Measurements from ENCODE around the gene TAT.
"Not testable (repeated sequence)": the region's sequence is repeated elsewhere in the genome, so short reads cannot be mapped to it uniquely, and the experiment has no call there.

TAT gene

DNA sequence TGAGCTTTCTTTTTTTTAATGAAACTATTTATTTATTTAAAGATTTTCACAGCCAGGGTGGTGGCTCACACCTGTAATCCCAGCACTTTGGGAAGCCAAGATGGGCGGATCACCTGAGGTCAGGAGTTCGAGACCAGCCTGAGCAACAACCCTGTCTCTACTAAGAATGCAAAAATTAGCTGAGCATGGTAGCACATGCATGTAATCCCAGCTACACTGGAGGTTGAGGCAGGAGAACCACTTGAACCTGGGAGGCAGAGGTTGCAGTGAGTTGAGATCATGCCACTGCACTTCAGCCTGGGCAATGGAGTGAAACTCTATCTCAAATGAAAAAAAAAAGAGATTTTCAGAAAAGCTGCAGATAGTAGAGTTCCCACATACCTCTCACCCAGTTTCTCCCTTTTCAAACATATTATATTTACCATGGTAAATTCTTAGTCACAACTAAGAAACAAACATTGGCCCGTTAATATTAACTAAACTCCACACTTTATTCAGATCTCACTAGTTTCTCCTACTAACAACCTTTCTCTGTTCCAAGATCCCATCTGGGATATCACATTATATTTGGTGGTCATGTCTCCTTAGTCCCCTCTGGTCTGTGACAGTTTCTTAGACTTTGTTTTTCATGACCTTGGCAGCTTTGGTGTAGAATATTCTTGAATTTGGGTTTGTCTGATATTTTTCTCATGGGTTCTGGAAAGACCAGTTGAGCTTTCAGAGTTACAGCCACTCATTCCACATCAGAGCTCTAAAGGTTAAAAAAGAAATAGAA, 7.8 kb upstream of the TAT start:
- no peak for DNase-seq

- not testable (repeated sequence) for DNase-seq
These were observed 5.6 kb upstream of the TAT start for GRCh38 chr16:71582553-71582848.

DNA sequence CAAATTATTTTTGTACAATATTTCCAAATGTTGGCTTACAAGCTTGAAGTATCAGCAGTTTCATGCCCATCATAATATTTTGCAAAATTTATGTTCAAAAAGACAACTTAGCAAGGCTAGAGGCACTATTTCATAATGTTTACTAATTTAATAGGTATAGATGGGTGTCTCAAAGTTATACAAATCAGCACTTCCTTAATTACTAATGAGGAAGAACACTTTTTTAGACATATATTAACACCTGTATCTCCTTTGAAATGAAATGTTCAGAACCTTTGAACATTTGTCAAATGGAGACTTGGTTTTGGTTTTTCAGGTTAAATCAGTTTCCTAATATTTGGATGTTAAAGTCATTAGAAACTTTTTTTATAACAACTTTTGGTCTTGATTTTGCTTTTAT, 2.2 kb downstream of the TAT start:
- no peak for DNase-seq

GRCh38 chr16:71573387-71574094, 3.4 kb downstream of the TAT start:
- no peak for DNase-seq

- DNase-seq, result no peak
These were observed 4.3 kb downstream of the TAT start for GRCh38 chr16:71572497-71573116.

GRCh38 chr16:71570144-71570543, 6.7 kb downstream of the TAT start:
- no peak for DNase-seq

- DNase-seq, result no peak
These were observed 7.3 kb downstream of the TAT start for GRCh38 chr16:71569621-71570020.

DNA sequence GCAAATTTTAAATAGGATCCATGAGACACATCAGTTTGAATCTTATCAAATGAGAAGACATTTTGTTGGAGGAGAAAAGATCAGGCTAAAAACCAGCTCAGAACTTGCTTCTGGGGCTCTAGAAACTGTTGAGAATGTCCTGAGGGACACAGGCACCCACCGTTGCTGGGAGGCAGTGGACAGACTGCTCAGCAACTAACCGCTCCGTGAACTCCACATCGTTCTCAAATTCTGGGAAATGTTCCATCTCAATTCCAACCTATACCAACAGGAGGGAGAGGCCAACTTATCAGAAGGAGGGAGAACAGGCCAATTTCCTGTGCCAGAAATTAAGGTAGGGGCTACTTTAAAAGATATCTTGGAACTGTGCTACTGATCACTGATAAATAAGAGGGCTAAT, 8.3 kb downstream of the TAT start:
- DNase-seq, result no peak

DNA sequence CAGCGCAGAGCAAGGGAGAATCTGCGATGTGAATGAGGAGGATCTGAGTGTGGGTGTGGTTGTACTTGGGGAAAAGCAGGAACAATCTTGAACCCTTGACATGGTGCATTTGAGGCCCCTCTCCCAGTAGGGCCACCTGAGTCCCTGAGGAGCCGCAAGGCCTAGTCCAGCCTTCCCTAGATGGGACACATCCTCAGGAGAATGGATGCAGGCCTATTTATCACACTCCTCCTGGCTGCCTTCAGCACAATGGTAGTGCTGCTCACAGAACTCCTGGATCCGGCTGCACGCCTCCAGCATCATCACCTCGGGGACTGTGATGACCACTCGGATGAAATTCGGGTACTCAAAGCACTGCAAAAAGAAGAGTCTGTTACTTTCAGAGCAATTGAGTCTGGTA, 9.0 kb downstream of the TAT start:
- DNase-seq, result no peak

DNA sequence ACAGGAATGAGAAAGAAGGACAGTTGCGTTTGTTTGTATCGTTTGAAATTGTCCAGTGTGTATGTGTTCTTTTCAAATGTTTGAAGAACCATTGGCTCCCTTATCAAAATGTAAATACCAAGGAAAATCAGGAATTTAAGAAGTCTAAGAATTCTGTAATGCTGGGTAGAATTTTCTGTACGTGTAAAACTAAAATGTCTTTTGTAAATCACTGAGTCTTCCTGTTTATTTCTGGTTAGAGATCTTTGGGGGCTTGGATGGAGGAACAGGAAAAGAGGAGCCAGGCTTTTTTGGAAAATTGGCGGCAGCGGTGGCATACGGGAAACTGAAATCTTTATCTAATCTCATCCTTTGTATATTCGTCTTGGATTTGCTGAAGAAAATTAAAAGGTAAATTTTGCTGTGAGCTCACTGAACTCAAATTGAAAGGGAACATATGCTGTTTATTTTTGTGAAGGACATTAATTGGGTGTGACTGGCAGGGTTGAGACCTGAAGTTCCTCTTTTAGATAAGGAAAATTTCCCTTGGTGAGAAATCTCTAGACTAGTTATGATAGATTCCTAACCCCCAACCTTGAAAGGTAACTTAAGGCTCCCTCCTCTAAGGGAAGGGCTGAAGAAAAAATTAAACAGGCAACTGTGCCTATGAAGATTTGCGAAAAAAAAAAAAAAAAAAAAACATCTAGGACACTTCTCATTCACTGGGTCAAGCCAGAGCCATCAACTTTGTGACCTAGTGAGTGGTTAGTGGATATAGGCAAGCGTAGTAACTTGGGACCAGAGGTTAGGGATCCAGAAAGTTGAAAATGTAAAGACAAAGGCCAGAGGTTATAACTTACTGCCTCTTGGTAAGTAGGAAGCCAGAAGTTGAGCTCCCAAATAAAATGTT, 10.8 kb downstream of the TAT start:
- no peak for DNase-seq

- no peak for DNase-seq
These were observed 12.4 kb downstream of the TAT start for GRCh38 chr16:71564335-71564967.

DNA sequence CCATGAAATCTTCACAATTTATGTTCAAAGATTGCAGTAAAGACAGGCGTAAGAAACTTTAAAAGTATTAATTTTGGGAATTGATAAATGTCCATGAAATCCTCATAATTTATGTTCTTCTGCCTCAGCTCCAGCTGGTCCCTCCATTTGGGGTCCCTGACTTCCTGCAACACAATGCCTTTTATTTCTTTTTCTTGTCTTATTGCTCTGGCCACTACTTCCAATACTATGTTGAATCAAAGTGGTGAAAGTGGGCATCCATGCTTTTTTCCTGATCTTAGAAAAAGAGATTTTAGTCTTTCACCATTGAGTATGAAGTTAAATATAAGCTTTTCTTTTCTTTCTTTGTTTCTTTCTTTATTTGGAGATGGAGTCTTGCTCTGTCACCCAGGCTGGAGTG, 14.3 kb downstream of the TAT start:
- DNase-seq, result no peak

DNA sequence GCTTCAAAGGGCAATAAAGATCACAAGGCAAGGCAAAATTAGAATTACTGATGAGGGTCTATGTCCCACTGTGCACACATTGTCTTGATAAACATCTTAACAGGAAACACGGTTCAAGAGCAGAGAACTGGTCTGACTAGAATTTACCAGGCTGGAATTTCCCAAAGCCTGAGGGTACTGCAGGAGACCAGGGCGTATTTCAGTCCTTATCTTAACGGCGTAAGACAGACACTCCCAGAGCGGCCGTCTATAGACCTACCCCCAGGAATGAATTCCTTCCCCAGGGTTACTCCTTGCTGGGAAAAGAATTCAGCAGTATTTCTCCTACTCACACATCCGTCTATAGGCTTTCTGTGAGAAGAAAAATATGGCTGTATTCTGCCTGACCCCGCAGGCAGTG, 15.0 kb downstream of the TAT start:
- not testable (repeated sequence) for DNase-seq

- no peak for DNase-seq
These were observed 17.0 kb downstream of the TAT start for GRCh38 chr16:71559855-71560254.

GRCh38 chr16:71557954-71558582, 18.8 kb downstream of the TAT start:
- DNase-seq, result no peak

- no peak for DNase-seq
These were observed 19.6 kb downstream of the TAT start for GRCh38 chr16:71557299-71557698.

DNA sequence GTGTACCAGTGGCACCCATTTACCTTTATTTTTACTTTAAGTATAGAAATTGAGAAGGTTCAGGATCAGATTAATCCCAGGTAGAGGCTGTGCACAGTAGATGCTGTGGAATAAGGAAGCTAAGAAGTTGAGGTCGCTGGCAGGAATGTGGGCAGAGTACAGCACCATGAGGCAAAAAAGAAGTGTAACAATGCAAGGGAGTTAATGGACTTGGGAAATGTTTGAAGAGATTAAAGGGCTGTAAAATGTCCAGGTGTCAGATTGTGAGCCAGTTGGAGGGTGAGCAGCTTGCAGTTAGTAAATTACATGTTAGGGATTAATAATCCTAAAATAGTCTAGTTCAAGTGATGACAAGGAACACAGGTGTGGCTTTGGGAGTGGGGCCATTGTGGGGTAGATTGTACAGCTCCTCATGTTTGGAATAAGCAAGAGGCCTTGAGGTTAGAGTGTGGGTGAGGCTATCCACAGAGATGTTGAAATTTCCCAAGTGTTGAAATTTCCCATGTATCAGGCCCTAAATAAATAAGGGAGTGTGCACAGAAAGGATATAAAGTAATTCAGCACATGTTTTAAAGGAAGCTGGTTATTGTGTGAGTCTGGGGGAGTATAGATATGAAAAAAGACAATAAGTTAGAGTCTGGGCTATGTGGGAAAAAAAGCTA, 21.5 kb downstream of the TAT start:
- no peak for DNase-seq

GRCh38 chr16:71552698-71553503, 24.0 kb downstream of the TAT start:
- DNase-seq, result no peak

- DNase-seq, result no peak
These were observed 29.7 kb downstream of the TAT start for GRCh38 chr16:71547168-71547567.

GRCh38 chr16:71542377-71542776, 34.5 kb downstream of the TAT start:
- no peak for DNase-seq

- DNase-seq, result no peak
These were observed 39.2 kb downstream of the TAT start for GRCh38 chr16:71537643-71538042.
